IMR-90 (cell line): ENCODE measurements around the gene GABRB1. TPM values are rescaled to one million over a fixed set of nuclear protein-coding genes. Genes with fewer than 3 reads are reported as not detected.
A peak's percentile ranks its signal among the peaks of the same experiment; 100 is the strongest.

Experiments used
- ATAC-seq: fragments of 200-7000 bp; cut with Tn5 transposase; 2 replicates; pipeline ENCODE4 v1.9.1; 2020; ENCODE audit warnings: low read depth, mild to moderate bottlenecking, moderate library complexity
- BruUV-seq: library from RNA; stranded (reverse); fragments of 400-500 nt; replicated peaks from 2 replicates; lab custom pipeline; 2021; lab: Mats Ljungman, UMichigan
- CTCF ChIA-PET: fragments of 300-600 bp; formaldehyde crosslinking; extraction: SDS; loops from one replicate; lab custom pipeline; 2021; ENCODE audit warnings: antibody characterized with exemption; lab: Yijun Ruan, JAX
- POLR2A ChIA-PET: fragments of 300-600 bp; sonication (Branson Sonifier 250); formaldehyde crosslinking; loops from one replicate; lab custom pipeline; 2022; ENCODE audit warnings: antibody characterized with exemption; ENCODE audit not compliant: unreplicated experiment; lab: Charles Lee
- DNase-seq: peaks from one replicate; pipeline ENCODE4 v3.0.0; 2013
- H2AFZ ChIP-seq: replicated peaks from 2 replicates; pipeline ENCODE3; 2013; ENCODE audit warnings: low read length, mild to moderate bottlenecking; ENCODE audit not compliant: poor library complexity
- H2AK5ac ChIP-seq: 2 replicates; pipeline ENCODE4 v1.6.1; 2013; ENCODE audit warnings: low read depth, low read length, inconsistent platforms
- H2AK9ac ChIP-seq: replicated peaks from 2 replicates; pipeline ENCODE3; 2013; ENCODE audit warnings: mild to moderate bottlenecking, low read depth, low read length, moderate library complexity; ENCODE audit not compliant: poor library complexity
- H2BK120ac ChIP-seq: 2 replicates; pipeline ENCODE4 v1.6.1; 2013; ENCODE audit warnings: low read depth, low read length, inconsistent platforms
- H2BK15ac ChIP-seq: 3 replicates; pipeline ENCODE4 v1.6.1; 2013; ENCODE audit warnings: low read depth, low read length, inconsistent platforms
- H2BK20ac ChIP-seq: 2 replicates; pipeline ENCODE4 v1.6.1; 2013; ENCODE audit warnings: low read depth, mild to moderate bottlenecking, inconsistent platforms, low read length, moderate library complexity
- H2BK5ac ChIP-seq: 2 replicates; pipeline ENCODE4 v1.6.1; 2013; ENCODE audit warnings: mild to moderate bottlenecking, low read depth, low read length, inconsistent platforms; ENCODE audit not compliant: poor library complexity, severe bottlenecking
- H3K14ac ChIP-seq: replicated peaks from 2 replicates; pipeline ENCODE4 v1.6.1; 2013; ENCODE audit warnings: low read depth, low read length, inconsistent platforms
- H3K18ac ChIP-seq: 2 replicates; pipeline ENCODE4 v1.6.1; 2013; ENCODE audit warnings: low read depth, low read length, control low read depth
- H3K23ac ChIP-seq: 2 replicates; pipeline ENCODE4 v1.6.1; 2013; ENCODE audit warnings: low read depth, low read length, inconsistent platforms
- H3K27ac ChIP-seq: 2 replicates; pipeline ENCODE4 v1.5.1; 2013; ENCODE audit warnings: mild to moderate bottlenecking, control low read depth, low read length; ENCODE audit not compliant: insufficient read depth
- H3K27me3 ChIP-seq: 2 replicates; pipeline ENCODE4 v1.6.1; 2013; ENCODE audit warnings: low read length; ENCODE audit not compliant: control insufficient read depth, insufficient read depth
- H3K36me3 ChIP-seq: 2 replicates; pipeline ENCODE4 v1.6.1; 2013; ENCODE audit warnings: low read length, mixed read lengths; ENCODE audit not compliant: control insufficient read depth, insufficient read depth
- H3K4ac ChIP-seq: 2 replicates; pipeline ENCODE4 v1.6.1; 2013; ENCODE audit warnings: low read depth, low read length, inconsistent platforms
- H3K4me1 ChIP-seq: 2 replicates; pipeline ENCODE4 v1.6.1; 2013; ENCODE audit warnings: low read length, mixed read lengths; ENCODE audit not compliant: control insufficient read depth, insufficient read depth
- H3K4me2 ChIP-seq: 2 replicates; pipeline ENCODE4 v1.6.1; 2013; ENCODE audit warnings: low read depth, mild to moderate bottlenecking, control low read depth, low read length, moderate library complexity
- H3K4me3 ChIP-seq: 2 replicates; pipeline ENCODE4 v1.5.1; 2013; ENCODE audit warnings: low read depth, mild to moderate bottlenecking, control low read depth, low read length, moderate library complexity; ENCODE audit not compliant: insufficient read depth
- H3K56ac ChIP-seq: 2 replicates; pipeline ENCODE4 v1.6.1; 2013; ENCODE audit warnings: low read length, inconsistent platforms; ENCODE audit not compliant: insufficient read depth; ENCODE audit errors: extremely low read depth
- H3K79me1 ChIP-seq, 2 experiments: 2 replicates each; pipeline ENCODE4 v1.6.1; 2013; ENCODE audit warnings: low read length in 2 of 2, inconsistent platforms in 1 of 2, low read depth in 1 of 2
- H3K9ac ChIP-seq: 2 replicates; pipeline ENCODE4 v1.6.1; 2013; ENCODE audit warnings: low read depth, low read length, control low read depth
- H3K9me1 ChIP-seq: 2 replicates; pipeline ENCODE4 v1.6.1; 2013; ENCODE audit warnings: low read length, inconsistent platforms; ENCODE audit not compliant: insufficient read depth
- H3K9me3 ChIP-seq: 2 replicates; pipeline ENCODE4 v1.6.1; 2013; ENCODE audit warnings: low read length; ENCODE audit not compliant: control insufficient read depth, insufficient read depth
- H4K20me1 ChIP-seq: 2 replicates; pipeline ENCODE4 v1.6.1; 2013; ENCODE audit warnings: low read length, inconsistent platforms; ENCODE audit not compliant: insufficient read depth
- H4K5ac ChIP-seq: 2 replicates; pipeline ENCODE4 v1.6.1; 2013; ENCODE audit warnings: mild to moderate bottlenecking, low read depth, low read length, control low read depth
- H4K8ac ChIP-seq, 2 experiments: 2 replicates each; pipeline ENCODE4 v1.6.1; 2013; ENCODE audit warnings: low read depth in 2 of 2, low read length in 2 of 2, control low read depth in 1 of 2, inconsistent platforms in 1 of 2
- H4K91ac ChIP-seq: 2 replicates; pipeline ENCODE4 v1.6.1; 2013; ENCODE audit warnings: low read depth, low read length, inconsistent platforms; ENCODE audit not compliant: insufficient read depth
- CHD1 ChIP-seq: IDR thresholded peaks from 2 replicates; pipeline ENCODE4 v1.6.1; 2012; ENCODE audit warnings: low read depth, low read length, improper control_type of control experiment
- MAFK ChIP-seq: IDR thresholded peaks from 2 replicates; pipeline ENCODE4 v1.6.1; 2012; ENCODE audit warnings: low read depth, low read length, improper control_type of control experiment
- NFE2L2 ChIP-seq: fragments of 150-350 bp; IDR thresholded peaks from 2 replicates; pipeline ENCODE4 v1.6.1; 2016; ENCODE audit warnings: low read depth, mild to moderate bottlenecking, low read length
- WGBS, 2 experiments: methylation state at CpG; one replicate each; pipeline versions ENCODE4 v1.1.5 to v1.1.7; 2013; ENCODE audit warnings: missing lambda C conversion rate in 2 of 2; ENCODE audit not compliant: insufficient read length in 1 of 2; ENCODE audit errors: extremely low coverage in 2 of 2; 5-methylcytosine and 5-hydroxymethylcytosine counted together
- dilution Hi-C: fragments of 300-500 bp; cut with HindIII; formaldehyde crosslinking; loops from one replicate; pipeline ENCODE4 v1.14.3; 2018; ENCODE audit warnings: low sequenced_read_pairs; ENCODE audit not compliant: unreplicated experiment
- in situ Hi-C: fragments of 300-500 bp; cut with MboI; formaldehyde crosslinking; loops from 3 replicates; pipeline ENCODE4 v1.14.3; 2019; ENCODE audit warnings: low sequenced_read_pairs, inconsistent platforms, mixed read lengths
- intact Hi-C: fragments of 100-400 bp; cut with micrococcal nuclease; formaldehyde crosslinking; loops from 2 replicates; pipeline ENCODE4 v1.10.0; 2022
- polyA plus RNA-seq, 3 experiments: library from polyadenylated mRNA; depleted of rRNA; stranded (reverse); fragments of >200 nt; gene quantifications; 2 replicates each; pipeline ENCODE4 v1.2.3, GENCODE V29; 2012; ENCODE audit warnings: low replicate concordance in 1 of 3
- total RNA-seq: library from RNA; depleted of rRNA; stranded (reverse); fragments of >200 nt; gene quantifications from 2 replicates; pipeline ENCODE4 v1.2.3, GENCODE V29; 2012
- TF ChIP-seq, protein P1 (sequence below): fragments of 150-350 bp; IDR thresholded peaks from 2 replicates; pipeline ENCODE4 v1.6.1; 2017; ENCODE audit warnings: mild to moderate bottlenecking, antibody characterized with exemption, low read length, low read depth

GABRB1 gene
- total and polyA plus RNA-seq, 2 of the 4 experiments (the other 2 are of a cell fraction), result 4.7 to 16.1 TPM

DNA sequence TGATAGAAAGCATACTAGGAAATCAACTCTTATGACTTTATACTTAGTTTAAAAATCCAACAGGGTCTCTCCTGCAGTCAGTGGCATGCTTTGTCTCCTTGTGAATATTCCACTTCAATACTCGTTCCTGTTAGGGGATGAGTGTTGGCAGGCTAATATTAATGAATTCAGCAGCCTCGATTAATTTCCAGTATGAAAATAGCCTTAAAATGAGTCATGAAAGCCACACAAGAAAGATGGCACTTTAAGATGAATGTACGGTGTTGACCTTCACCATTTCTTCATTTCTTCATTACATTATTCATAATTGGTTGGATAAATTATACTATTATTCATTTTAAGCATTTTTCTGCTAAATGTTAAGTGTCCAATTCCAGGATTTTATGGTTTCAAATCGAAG is 29.2 kb downstream of the GABRB1 start:
- dilution Hi-C loops, result no loop called here
- BruUV-seq, result no TSS peak
- no peak overlapping the region for H4K5ac ChIP-seq

More for the DNA sequence above, 29.2 kb downstream of the GABRB1 start:
- Histone ChIP-seq H2AK9ac (no peak overlapping the region), H4K8ac (no peak overlapping the region), H3K18ac (no peak overlapping the region), H4K91ac (no peak overlapping the region), H3K36me3 (no peaks in the 10 kb centered on the region), H3K23ac (no peak overlapping the region), H3K56ac (no peak overlapping the region), H3K14ac (no peak overlapping the region), H3K9ac (no peak overlapping the region), H2BK20ac (peak overlapping the region; percentile 44; the same call in 1 of the 2 replicates), H2BK5ac (no peak overlapping the region), H3K27me3 (no peaks in the 10 kb centered on the region), H3K4me1 (peaks cover 6% of the 10 kb centered on the region; the same call in 1 of the 2 replicates), H3K27ac (no peak overlapping the region), H2BK15ac (peak overlapping the region; percentile 20; the same call in 1 of the 3 replicates), H2AK5ac (no peak overlapping the region), H3K79me1 (peaks cover 0 to 15% of the 10 kb centered on the region in 2 experiments; a peak in 1 of 4 replicates), H4K20me1 (no peaks in the 10 kb centered on the region), H3K4me3 (no peak overlapping the region), H2AFZ (no peak overlapping the region), H3K9me3 (no peaks in the 10 kb centered on the region), H3K4me2 (no peak overlapping the region), H3K4ac (0 out of 2 replicates have a peak overlapping the region, but pooled peaks have one; percentile 0), H3K9me1 (peaks cover 5% of the 10 kb centered on the region; the same call in 1 of the 2 replicates), H2BK120ac (peak overlapping the region; percentile 7; the same call in 1 of the 2 replicates)
- no peak for ATAC-seq
- no CpG with 5 or more reads among the region's 4 CpGs for WGBS, 2 experiments
- DNase-seq, result no peak
- in situ Hi-C loops, result no loop called here
- ChIA-PET POLR2A (no interaction called here), CTCF (interaction anchor here (1.1 kb wide), 1 partner anchor 14 kb away, joined by 6 read pairs; no protein-coding TSS in a partner anchor)
- TF ChIP-seq CHD1, result no peak
- no peak for TF ChIP-seq NFE2L2
- TF ChIP-seq MAFK, result no peak
- TF ChIP-seq, protein P1, sequence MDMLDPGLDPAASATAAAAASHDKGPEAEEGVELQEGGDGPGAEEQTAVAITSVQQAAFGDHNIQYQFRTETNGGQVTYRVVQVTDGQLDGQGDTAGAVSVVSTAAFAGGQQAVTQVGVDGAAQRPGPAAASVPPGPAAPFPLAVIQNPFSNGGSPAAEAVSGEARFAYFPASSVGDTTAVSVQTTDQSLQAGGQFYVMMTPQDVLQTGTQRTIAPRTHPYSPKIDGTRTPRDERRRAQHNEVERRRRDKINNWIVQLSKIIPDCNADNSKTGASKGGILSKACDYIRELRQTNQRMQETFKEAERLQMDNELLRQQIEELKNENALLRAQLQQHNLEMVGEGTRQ, result no peak
- intact Hi-C loops, result no loop called here
